Measurements from ENCODE around the gene TOR2A.

Gene TOR2A

GRCh38 chr9:127776195-127776923 lies 41.3 kb upstream of the TOR2A start:
- Histone ChIP-seq H3K4me3 (ENCODE audit: low read length) (no peak overlapping the region), H3K27me3 (ENCODE audit: insufficient read depth, low read length) (no peaks in the 10 kb centered on the region), H3K9ac (ENCODE audit: low read depth, low read length) (no peak overlapping the region), H3K4me1 (ENCODE audit: insufficient read depth, low read length) (peaks cover 8% of the 10 kb centered on the region; the same call in 1 of the 2 replicates), H3K27ac (ENCODE audit: low read depth, low read length) (no peak overlapping the region), H3K36me3 (ENCODE audit: insufficient read depth, low read length) (no peaks in the 10 kb centered on the region), H3K9me3 (ENCODE audit: insufficient read depth, low read depth, low read length) (no peaks in the 10 kb centered on the region)
- 76% methylated on average over 15 of the region's 15 CpGs for WGBS

DNA sequence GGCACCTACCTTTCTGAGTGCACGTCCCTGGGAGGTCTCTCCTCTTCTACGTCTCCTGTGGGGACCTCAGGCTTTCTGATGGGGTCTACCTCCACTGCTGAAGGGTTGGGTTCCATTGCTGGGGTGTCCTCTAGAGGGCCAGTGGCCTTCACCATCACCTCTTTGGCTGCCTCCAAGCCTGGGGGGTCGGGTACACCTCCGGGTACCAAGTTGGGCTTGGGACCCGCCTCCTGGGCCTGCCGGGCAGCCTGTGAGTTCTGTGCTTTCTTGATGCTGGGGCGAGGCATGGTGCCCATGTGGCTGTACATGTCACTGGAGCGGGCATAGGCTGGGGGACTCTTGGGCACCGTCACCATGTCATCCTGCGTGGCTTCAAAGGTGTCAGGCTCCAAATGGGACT lies 38.9 kb upstream of the TOR2A start:
- H3K9me3 ChIP-seq (ENCODE audit: insufficient read depth, low read depth, low read length) = no peaks in the 10 kb centered on the region
- H3K9ac ChIP-seq (ENCODE audit: low read depth, low read length) = no peak overlapping the region
- no peak overlapping the region for H3K4me3 ChIP-seq (ENCODE audit: low read length)
- no peaks in the 10 kb centered on the region for H3K27me3 ChIP-seq (ENCODE audit: insufficient read depth, low read length)
- H3K36me3 ChIP-seq (ENCODE audit: insufficient read depth, low read length) = no peaks in the 10 kb centered on the region
- WGBS = 90% methylated on average over 10 of the region's 10 CpGs
- H3K27ac ChIP-seq (ENCODE audit: low read depth, low read length) = no peak overlapping the region
- H3K4me1 ChIP-seq (ENCODE audit: insufficient read depth, low read length) = peaks cover 13% of the 10 kb centered on the region; the same call in 1 of the 2 replicates

- no peak overlapping the region for H3K9ac ChIP-seq (ENCODE audit: low read depth, low read length)
- no peak overlapping the region for H3K27ac ChIP-seq (ENCODE audit: low read depth, low read length)
- no peaks in the 10 kb centered on the region for H3K9me3 ChIP-seq (ENCODE audit: insufficient read depth, low read depth, low read length)
- peaks cover 13% of the 10 kb centered on the region for H3K4me1 ChIP-seq (ENCODE audit: insufficient read depth, low read length)
- no peaks in the 10 kb centered on the region for H3K36me3 ChIP-seq (ENCODE audit: insufficient read depth, low read length)
- WGBS = 73% methylated on average over 3 of the region's 3 CpGs
- no peak overlapping the region for H3K4me3 ChIP-seq (ENCODE audit: low read length)
- no peaks in the 10 kb centered on the region for H3K27me3 ChIP-seq (ENCODE audit: insufficient read depth, low read length)
These were observed 38.2 kb upstream of the TOR2A start for GRCh38 chr9:127773272-127773671.

DNA sequence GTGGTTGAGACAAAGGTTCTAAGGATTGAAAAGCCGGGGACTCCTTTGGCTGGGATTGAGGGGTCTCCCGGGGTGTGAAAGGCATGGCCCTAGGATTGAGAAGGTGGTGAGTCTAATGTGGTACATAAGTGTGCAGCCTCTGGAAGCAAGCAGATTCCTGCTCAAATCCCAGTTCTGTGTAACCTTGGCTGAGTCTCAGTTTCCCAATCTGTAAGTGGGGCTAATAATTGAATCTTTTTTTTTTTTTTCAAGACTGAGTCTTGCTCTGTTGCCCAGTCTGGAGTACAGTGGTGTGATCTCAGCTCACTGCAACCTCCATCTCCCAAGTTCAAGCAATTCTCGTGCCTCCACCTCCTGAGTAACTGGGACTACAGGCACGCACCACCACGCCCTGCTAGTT lies 37.5 kb upstream of the TOR2A start:
- no peak overlapping the region for H3K4me3 ChIP-seq (ENCODE audit: low read length)
- peaks cover 13% of the 10 kb centered on the region for H3K4me1 ChIP-seq (ENCODE audit: insufficient read depth, low read length)
- WGBS = 98% methylated on average over 5 of the region's 5 CpGs
- no peaks in the 10 kb centered on the region for H3K27me3 ChIP-seq (ENCODE audit: insufficient read depth, low read length)
- H3K9ac ChIP-seq (ENCODE audit: low read depth, low read length) = no peak overlapping the region
- no peaks in the 10 kb centered on the region for H3K9me3 ChIP-seq (ENCODE audit: insufficient read depth, low read depth, low read length)
- H3K36me3 ChIP-seq (ENCODE audit: insufficient read depth, low read length) = no peaks in the 10 kb centered on the region
- no peak overlapping the region for H3K27ac ChIP-seq (ENCODE audit: low read depth, low read length)

- WGBS = 7% methylated on average over 18 of the region's 19 CpGs
- peak overlapping the region; percentile 48 for H3K4me3 ChIP-seq (ENCODE audit: low read length)
- H3K4me1 ChIP-seq (ENCODE audit: insufficient read depth, low read length) = peaks cover 13% of the 10 kb centered on the region
- H3K9ac ChIP-seq (ENCODE audit: low read depth, low read length) = no peak overlapping the region
- H3K9me3 ChIP-seq (ENCODE audit: insufficient read depth, low read depth, low read length) = no peaks in the 10 kb centered on the region
- H3K36me3 ChIP-seq (ENCODE audit: insufficient read depth, low read length) = no peaks in the 10 kb centered on the region
- no peaks in the 10 kb centered on the region for H3K27me3 ChIP-seq (ENCODE audit: insufficient read depth, low read length)
- no peak overlapping the region for H3K27ac ChIP-seq (ENCODE audit: low read depth, low read length)
These were observed 36.6 kb upstream of the TOR2A start for GRCh38 chr9:127771570-127772189.

GRCh38 chr9:127770905-127771569 lies 35.9 kb upstream of the TOR2A start:
- Histone ChIP-seq H3K9me3 (ENCODE audit: insufficient read depth, low read depth, low read length) (no peaks in the 10 kb centered on the region), H3K4me3 (ENCODE audit: low read length) (peak overlapping the region; percentile 67), H3K27ac (ENCODE audit: low read depth, low read length) (no peak overlapping the region), H3K36me3 (ENCODE audit: insufficient read depth, low read length) (no peaks in the 10 kb centered on the region), H3K4me1 (ENCODE audit: insufficient read depth, low read length) (peaks cover 9% of the 10 kb centered on the region; the same call in 1 of the 2 replicates), H3K27me3 (ENCODE audit: insufficient read depth, low read length) (no peaks in the 10 kb centered on the region), H3K9ac (ENCODE audit: low read depth, low read length) (no peak overlapping the region)
- 2% methylated on average over 41 of the region's 43 CpGs for WGBS

GRCh38 chr9:127770583-127770904 lies 35.5 kb upstream of the TOR2A start:
- 60% methylated on average over 3 of the region's 3 CpGs for WGBS
- Histone ChIP-seq H3K9ac (ENCODE audit: low read depth, low read length) (no peak overlapping the region), H3K27me3 (ENCODE audit: insufficient read depth, low read length) (no peaks in the 10 kb centered on the region), H3K27ac (ENCODE audit: low read depth, low read length) (no peak overlapping the region), H3K4me3 (ENCODE audit: low read length) (peak overlapping the region; percentile 67), H3K4me1 (ENCODE audit: insufficient read depth, low read length) (peaks cover 9% of the 10 kb centered on the region; the same call in 1 of the 2 replicates), H3K9me3 (ENCODE audit: insufficient read depth, low read depth, low read length) (no peaks in the 10 kb centered on the region), H3K36me3 (ENCODE audit: insufficient read depth, low read length) (no peaks in the 10 kb centered on the region)

DNA sequence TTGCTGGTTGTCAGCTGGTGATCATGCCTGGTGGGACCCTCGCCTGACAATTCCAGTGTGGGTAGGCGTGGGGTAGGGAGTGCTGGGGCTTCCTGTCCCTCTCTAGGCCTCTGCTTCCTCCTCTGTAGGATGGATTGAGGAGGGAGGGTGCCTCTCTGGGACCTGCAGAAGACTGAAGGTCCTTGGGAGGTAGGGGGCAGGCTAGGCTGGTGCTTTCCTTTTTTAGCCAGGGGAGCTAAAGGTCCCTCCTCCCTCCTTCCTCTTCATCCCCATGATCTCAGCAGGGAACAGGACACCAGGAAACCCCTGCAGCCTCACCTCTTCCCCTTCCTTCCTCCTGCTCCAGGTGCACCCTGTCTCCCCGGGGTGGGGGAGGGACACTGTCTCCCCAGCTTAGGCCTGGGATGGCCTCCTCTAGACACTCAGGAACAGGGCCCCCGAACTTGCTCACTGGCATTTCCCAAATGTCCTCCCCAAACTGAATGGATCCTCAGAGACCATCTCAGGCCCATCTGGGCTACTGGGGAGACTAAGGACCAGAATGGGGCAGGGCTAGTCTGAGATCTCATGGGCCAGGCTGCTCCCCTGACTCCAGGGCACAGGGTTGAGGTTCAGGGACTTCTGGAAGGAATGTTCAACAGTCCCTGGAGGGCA lies 35.0 kb upstream of the TOR2A start:
- H3K36me3 ChIP-seq (ENCODE audit: insufficient read depth, low read length) = no peaks in the 10 kb centered on the region
- H3K4me1 ChIP-seq (ENCODE audit: insufficient read depth, low read length) = peaks cover 9% of the 10 kb centered on the region; the same call in 1 of the 2 replicates
- H3K27ac ChIP-seq (ENCODE audit: low read depth, low read length) = no peak overlapping the region
- WGBS = 87% methylated on average over 4 of the region's 4 CpGs
- no peak overlapping the region for H3K9ac ChIP-seq (ENCODE audit: low read depth, low read length)
- no peak overlapping the region for H3K4me3 ChIP-seq (ENCODE audit: low read length)
- no peaks in the 10 kb centered on the region for H3K9me3 ChIP-seq (ENCODE audit: insufficient read depth, low read depth, low read length)
- no peaks in the 10 kb centered on the region for H3K27me3 ChIP-seq (ENCODE audit: insufficient read depth, low read length)

DNA sequence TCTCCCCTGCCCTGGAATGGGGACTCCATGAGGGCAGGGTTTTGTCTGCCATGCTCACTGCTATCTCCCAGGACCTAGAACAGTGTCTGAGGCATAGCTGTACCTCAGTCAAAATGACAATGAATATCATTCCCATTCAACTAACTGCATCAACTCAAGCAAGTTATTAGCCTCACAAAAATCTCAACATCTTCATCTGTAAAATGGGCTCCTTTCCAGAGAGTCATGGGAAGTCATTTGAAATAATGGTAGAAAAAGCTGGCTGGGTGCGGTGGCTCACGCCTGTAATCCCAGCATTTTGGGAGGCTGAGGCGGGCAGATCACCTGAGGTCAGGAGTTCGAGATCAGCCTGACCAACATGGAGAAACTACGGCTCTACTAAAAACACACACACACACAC lies 34.0 kb upstream of the TOR2A start:
- Histone ChIP-seq H3K4me1 (ENCODE audit: insufficient read depth, low read length) (peaks cover 9% of the 10 kb centered on the region; the same call in 1 of the 2 replicates), H3K4me3 (ENCODE audit: low read length) (no peak overlapping the region), H3K27ac (ENCODE audit: low read depth, low read length) (no peak overlapping the region), H3K36me3 (ENCODE audit: insufficient read depth, low read length) (no peaks in the 10 kb centered on the region), H3K9ac (ENCODE audit: low read depth, low read length) (no peak overlapping the region), H3K27me3 (ENCODE audit: insufficient read depth, low read length) (no peaks in the 10 kb centered on the region), H3K9me3 (ENCODE audit: insufficient read depth, low read depth, low read length) (no peaks in the 10 kb centered on the region)
- WGBS = 95% methylated on average over 5 of the region's 5 CpGs

- Histone ChIP-seq H3K27ac (ENCODE audit: low read depth, low read length) (no peak overlapping the region), H3K9ac (ENCODE audit: low read depth, low read length) (no peak overlapping the region), H3K4me3 (ENCODE audit: low read length) (no peak overlapping the region), H3K27me3 (ENCODE audit: insufficient read depth, low read length) (no peaks in the 10 kb centered on the region), H3K9me3 (ENCODE audit: insufficient read depth, low read depth, low read length) (no peaks in the 10 kb centered on the region), H3K4me1 (ENCODE audit: insufficient read depth, low read length) (peaks cover 9% of the 10 kb centered on the region; the same call in 1 of the 2 replicates), H3K36me3 (ENCODE audit: insufficient read depth, low read length) (no peaks in the 10 kb centered on the region)
- WGBS = 86% methylated on average over 8 of the region's 8 CpGs
These were observed 33.6 kb upstream of the TOR2A start for GRCh38 chr9:127768698-127769097.

GRCh38 chr9:127767909-127768331 lies 32.8 kb upstream of the TOR2A start:
- Histone ChIP-seq H3K9ac (ENCODE audit: low read depth, low read length) (no peak overlapping the region), H3K27me3 (ENCODE audit: insufficient read depth, low read length) (no peaks in the 10 kb centered on the region), H3K4me3 (ENCODE audit: low read length) (no peak overlapping the region), H3K36me3 (ENCODE audit: insufficient read depth, low read length) (no peaks in the 10 kb centered on the region), H3K4me1 (ENCODE audit: insufficient read depth, low read length) (peaks cover 9% of the 10 kb centered on the region; the same call in 1 of the 2 replicates), H3K9me3 (ENCODE audit: insufficient read depth, low read depth, low read length) (no peaks in the 10 kb centered on the region), H3K27ac (ENCODE audit: low read depth, low read length) (no peak overlapping the region)
- WGBS = 61% methylated on average over 12 of the region's 13 CpGs

All from HUES64 (cell line).